Panc1 (cell line): ENCODE data around the gene NIPSNAP2. TPM values are rescaled to one million over a fixed set of nuclear protein-coding genes. Genes with fewer than 3 reads are reported as not detected.

ENCODE experiments used
- ATAC-seq: fragments of 200-7000 bp; cut with Tn5 transposase; 2 replicates; pipeline ENCODE4 v1.9.1; 2020; ENCODE audit warnings: mild to moderate bottlenecking, moderate library complexity
- BruUV-seq: library from RNA; stranded (reverse); fragments of 400-500 nt; replicated peaks from 2 replicates; lab custom pipeline; 2021; lab: Mats Ljungman, UMichigan
- CTCF ChIA-PET: fragments of 300-600 bp; sonication (Branson Sonifier 250); formaldehyde crosslinking; loops from one replicate; lab custom pipeline; 2022; ENCODE audit warnings: antibody characterized with exemption; lab: Charles Lee
- POLR2A ChIA-PET: fragments of 300-600 bp; sonication (Branson Sonifier 250); formaldehyde crosslinking; loops from one replicate; lab custom pipeline; 2022; ENCODE audit warnings: antibody characterized with exemption; lab: Charles Lee
- DNase-seq: peaks from one replicate; pipeline ENCODE4 v3.0.0-alpha.2; 2010; ENCODE audit warnings: low read depth, low spot score
- H3K27ac ChIP-seq: 2 replicates; pipeline ENCODE4 v1.5.1; 2011; ENCODE audit warnings: mild to moderate bottlenecking, low read length, inconsistent platforms
- H3K27me3 ChIP-seq: fragments of 200-500 bp; sonication (Bioruptor generic); 2 replicates; pipeline ENCODE4 v1.6.0; 2014; ENCODE audit warnings: low read length, inconsistent platforms; ENCODE audit not compliant: control insufficient read depth, insufficient read depth
- H3K36me3 ChIP-seq: fragments of 200-500 bp; sonication (Bioruptor generic); 2 replicates; pipeline ENCODE4 v1.5.1; 2014; ENCODE audit warnings: inconsistent platforms, mild to moderate bottlenecking, low read length, moderate library complexity; ENCODE audit not compliant: control insufficient read depth, insufficient read depth
- H3K4me1 ChIP-seq: 2 replicates; pipeline ENCODE4 v1.5.1; 2011; ENCODE audit warnings: inconsistent platforms, mild to moderate bottlenecking, low read length, moderate library complexity; ENCODE audit not compliant: control insufficient read depth, insufficient read depth
- H3K4me3 ChIP-seq, 2 experiments: 2 replicates each; pipeline ENCODE4 v1.5.1; 2011 to 2012; ENCODE audit warnings: low read depth in 2 of 2, low read length in 2 of 2, mild to moderate bottlenecking in 2 of 2, inconsistent platforms in 1 of 2, moderate library complexity in 1 of 2
- H3K9me3 ChIP-seq: fragments of 200-500 bp; sonication (Bioruptor generic); 2 replicates; pipeline ENCODE4 v1.5.1; 2014; ENCODE audit warnings: low read depth, mild to moderate bottlenecking, inconsistent platforms, low read length, moderate library complexity; ENCODE audit not compliant: control insufficient read depth, insufficient read depth
- POLR2AphosphoS5 ChIP-seq: IDR thresholded peaks from 2 replicates; pipeline ENCODE4 v1.6.1; 2012; ENCODE audit warnings: mild to moderate bottlenecking, low read depth, low read length, moderate library complexity
- SIN3A ChIP-seq: IDR thresholded peaks from 2 replicates; pipeline ENCODE4 v1.6.1; 2012; ENCODE audit warnings: low read depth, mild to moderate bottlenecking, low read length, moderate library complexity, borderline replicate concordance; ENCODE audit not compliant: insufficient read depth
- TCF7L2 ChIP-seq: IDR thresholded peaks from 2 replicates; pipeline ENCODE4 v1.6.1; 2011; ENCODE audit warnings: mild to moderate bottlenecking, low read depth, low read length, inconsistent platforms
- in situ Hi-C: cut with HindIII; loops from 2 replicates; pipeline ENCODE4 v1.10.0; 2016; ENCODE audit warnings: low sequenced_read_pairs, low pct_unique_long_range_greater_than_20kb
- intact Hi-C: fragments of 100-400 bp; cut with micrococcal nuclease; formaldehyde crosslinking; loops from one replicate; pipeline ENCODE4 v1.10.0; 2022; ENCODE audit not compliant: unreplicated experiment
- total RNA-seq: library from RNA; stranded (reverse); gene quantifications from one replicate; pipeline ENCODE4 v1.2.1, GENCODE V29; 2021; ENCODE audit not compliant: unreplicated experiment
- TF ChIP-seq, protein P1 (sequence below): fragments of 450-650 bp; IDR thresholded peaks from 2 replicates; pipeline ENCODE4 v1.5.1; 2017; ENCODE audit warnings: mild to moderate bottlenecking
- TF ChIP-seq, protein P2 (sequence below), 2 experiments: IDR thresholded peaks; 2 replicates each; pipeline ENCODE4 v1.6.1; 2011 to 2012; ENCODE audit warnings: low read depth in 2 of 2, control low read depth in 1 of 2, low read length in 1 of 2, mild to moderate bottlenecking in 1 of 2, moderate library complexity in 1 of 2; ENCODE audit not compliant: insufficient read depth in 1 of 2

Gene NIPSNAP2
- total RNA-seq, 1 experiment from 2014 or later, result 93.2 TPM

- no TSS peak for BruUV-seq
- Histone ChIP-seq H3K27me3 (no peaks in the 10 kb centered on the region), H3K4me1 (no peaks in the 10 kb centered on the region), H3K36me3 (no peaks in the 10 kb centered on the region; the same call in 1 of the 2 replicates), H3K27ac (no peak overlapping the region), H3K4me3 (no peak overlapping the region), H3K9me3 (no peaks in the 10 kb centered on the region)
- intact Hi-C loops (no loop called here), in situ Hi-C loops (no loop called here)
- ChIA-PET CTCF (no interaction called here), POLR2A (no interaction called here)
- no peak for ATAC-seq
- TF ChIP-seq SIN3A (no peak), TCF7L2 (no peak)
- TF ChIP-seq, protein P1, sequence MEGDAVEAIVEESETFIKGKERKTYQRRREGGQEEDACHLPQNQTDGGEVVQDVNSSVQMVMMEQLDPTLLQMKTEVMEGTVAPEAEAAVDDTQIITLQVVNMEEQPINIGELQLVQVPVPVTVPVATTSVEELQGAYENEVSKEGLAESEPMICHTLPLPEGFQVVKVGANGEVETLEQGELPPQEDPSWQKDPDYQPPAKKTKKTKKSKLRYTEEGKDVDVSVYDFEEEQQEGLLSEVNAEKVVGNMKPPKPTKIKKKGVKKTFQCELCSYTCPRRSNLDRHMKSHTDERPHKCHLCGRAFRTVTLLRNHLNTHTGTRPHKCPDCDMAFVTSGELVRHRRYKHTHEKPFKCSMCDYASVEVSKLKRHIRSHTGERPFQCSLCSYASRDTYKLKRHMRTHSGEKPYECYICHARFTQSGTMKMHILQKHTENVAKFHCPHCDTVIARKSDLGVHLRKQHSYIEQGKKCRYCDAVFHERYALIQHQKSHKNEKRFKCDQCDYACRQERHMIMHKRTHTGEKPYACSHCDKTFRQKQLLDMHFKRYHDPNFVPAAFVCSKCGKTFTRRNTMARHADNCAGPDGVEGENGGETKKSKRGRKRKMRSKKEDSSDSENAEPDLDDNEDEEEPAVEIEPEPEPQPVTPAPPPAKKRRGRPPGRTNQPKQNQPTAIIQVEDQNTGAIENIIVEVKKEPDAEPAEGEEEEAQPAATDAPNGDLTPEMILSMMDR, result no peak
- no peak for DNase-seq
These were observed 28.0 kb downstream of the NIPSNAP2 start for GRCh38 chr7:55992346-55992745.

GRCh38 chr7:55996856-55997500, 32.6 kb downstream of the NIPSNAP2 start:
- ATAC-seq, result no peak
- TF ChIP-seq TCF7L2 (no peak), SIN3A (no peak), POLR2AphosphoS5 (no peak)
- TF ChIP-seq, protein P1, result no peak
- TF ChIP-seq, protein P2, sequence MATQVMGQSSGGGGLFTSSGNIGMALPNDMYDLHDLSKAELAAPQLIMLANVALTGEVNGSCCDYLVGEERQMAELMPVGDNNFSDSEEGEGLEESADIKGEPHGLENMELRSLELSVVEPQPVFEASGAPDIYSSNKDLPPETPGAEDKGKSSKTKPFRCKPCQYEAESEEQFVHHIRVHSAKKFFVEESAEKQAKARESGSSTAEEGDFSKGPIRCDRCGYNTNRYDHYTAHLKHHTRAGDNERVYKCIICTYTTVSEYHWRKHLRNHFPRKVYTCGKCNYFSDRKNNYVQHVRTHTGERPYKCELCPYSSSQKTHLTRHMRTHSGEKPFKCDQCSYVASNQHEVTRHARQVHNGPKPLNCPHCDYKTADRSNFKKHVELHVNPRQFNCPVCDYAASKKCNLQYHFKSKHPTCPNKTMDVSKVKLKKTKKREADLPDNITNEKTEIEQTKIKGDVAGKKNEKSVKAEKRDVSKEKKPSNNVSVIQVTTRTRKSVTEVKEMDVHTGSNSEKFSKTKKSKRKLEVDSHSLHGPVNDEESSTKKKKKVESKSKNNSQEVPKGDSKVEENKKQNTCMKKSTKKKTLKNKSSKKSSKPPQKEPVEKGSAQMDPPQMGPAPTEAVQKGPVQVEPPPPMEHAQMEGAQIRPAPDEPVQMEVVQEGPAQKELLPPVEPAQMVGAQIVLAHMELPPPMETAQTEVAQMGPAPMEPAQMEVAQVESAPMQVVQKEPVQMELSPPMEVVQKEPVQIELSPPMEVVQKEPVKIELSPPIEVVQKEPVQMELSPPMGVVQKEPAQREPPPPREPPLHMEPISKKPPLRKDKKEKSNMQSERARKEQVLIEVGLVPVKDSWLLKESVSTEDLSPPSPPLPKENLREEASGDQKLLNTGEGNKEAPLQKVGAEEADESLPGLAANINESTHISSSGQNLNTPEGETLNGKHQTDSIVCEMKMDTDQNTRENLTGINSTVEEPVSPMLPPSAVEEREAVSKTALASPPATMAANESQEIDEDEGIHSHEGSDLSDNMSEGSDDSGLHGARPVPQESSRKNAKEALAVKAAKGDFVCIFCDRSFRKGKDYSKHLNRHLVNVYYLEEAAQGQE (IDR thresholded peaks at IDR 0.05; ENCODE audit: insufficient read depth in 1 of 2, low read depth in 2 of 2, low read length in 1 of 2), result no peak
- in situ Hi-C loops, result no loop called here
- ChIA-PET POLR2A (no interaction called here), CTCF (no interaction called here)
- H3K27ac ChIP-seq, result no peak overlapping the region
- BruUV-seq, result no TSS peak
- intact Hi-C loops, result no loop called here
- no peaks in the 10 kb centered on the region for H3K27me3 ChIP-seq
- H3K4me3 ChIP-seq, result no peak overlapping the region
- H3K4me1 ChIP-seq, result no peaks in the 10 kb centered on the region
- no peaks in the 10 kb centered on the region for H3K9me3 ChIP-seq
- peaks cover 3% of the 10 kb centered on the region; the same call in 1 of the 2 replicates for H3K36me3 ChIP-seq
- no peak for DNase-seq
